ENCODE data around the gene KRT6B.
"Not testable (repeated sequence)": the region's sequence is repeated elsewhere in the genome, so short reads cannot be mapped to it uniquely, and the experiment has no call there.

KRT6B gene

DNA sequence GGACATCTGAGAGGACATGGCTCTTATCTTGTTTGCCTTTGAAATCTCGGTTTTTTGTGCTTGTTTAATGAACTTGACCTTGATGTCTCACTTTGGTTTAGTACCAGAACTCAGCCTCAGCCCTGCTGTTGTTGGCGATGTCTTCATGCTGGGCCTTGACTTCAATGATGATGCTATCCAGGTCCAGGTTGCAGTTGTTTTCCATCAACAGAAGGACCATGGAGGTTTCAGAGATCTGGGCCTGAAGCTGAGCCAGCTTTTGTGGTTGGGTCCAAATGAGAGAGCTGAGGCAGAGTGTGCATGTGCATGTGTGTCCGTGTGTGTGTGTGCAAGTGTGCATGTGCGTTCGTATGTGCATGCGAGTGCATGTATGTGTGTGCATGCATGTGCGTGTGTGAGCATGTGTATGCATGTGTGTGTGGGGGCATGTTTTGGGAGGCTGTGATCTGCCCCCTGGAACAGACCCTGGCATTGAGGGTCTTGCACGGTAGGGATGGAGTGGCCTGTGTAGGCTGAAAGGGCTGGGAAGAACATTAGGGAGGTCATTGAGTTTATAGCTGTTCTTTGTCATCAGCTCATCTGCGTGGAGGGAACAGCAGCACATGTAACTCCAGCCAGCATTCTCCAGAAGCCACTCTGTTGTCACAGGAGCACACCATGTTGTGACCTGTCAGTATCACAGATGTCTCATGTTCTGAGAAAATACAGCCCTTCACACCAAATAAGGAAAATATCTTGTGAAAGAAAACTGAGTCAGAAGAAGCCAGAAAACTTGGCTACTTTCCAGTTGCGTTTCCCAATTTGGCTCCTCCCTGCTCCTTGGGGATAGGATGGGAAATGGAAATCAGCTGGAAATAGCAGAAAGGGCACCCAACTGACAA lies 35.8 kb downstream of the KRT6B start:
- DNase-seq (ENCODE audit: low spot score in 2 of 2): no peak
- Mint-ChIP-seq H3K27ac (no peak overlapping the region), H3K9me3 (no peaks in the 10 kb centered on the region), H3K4me1 (no peaks in the 10 kb centered on the region), H3K4me3 (no peak overlapping the region), H3K36me3 (no peaks in the 10 kb centered on the region)
- no peak for ATAC-seq

DNA sequence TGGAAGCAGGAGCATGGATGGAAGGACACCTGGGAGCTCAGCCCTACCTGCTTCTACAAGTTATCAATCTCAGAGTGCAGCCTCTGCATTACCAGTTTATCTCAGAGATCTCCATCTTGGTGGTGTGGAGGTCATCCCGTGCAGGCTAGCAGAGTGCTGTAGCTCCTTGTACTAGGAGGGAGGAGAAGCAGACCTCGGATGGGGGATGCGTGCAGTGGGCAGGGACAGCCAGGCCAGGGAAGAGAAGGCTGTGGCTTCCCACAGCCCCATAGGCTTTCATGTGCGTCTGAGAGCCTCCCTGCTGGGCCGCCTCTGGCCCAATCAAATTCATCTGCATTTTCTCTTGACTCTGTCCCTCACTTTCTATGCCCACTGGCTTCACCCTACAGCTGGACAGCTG lies 37.0 kb downstream of the KRT6B start:
- Mint-ChIP-seq H3K9me3 (no peaks in the 10 kb centered on the region), H3K4me1 (no peaks in the 10 kb centered on the region), H3K4me3 (no peak overlapping the region), H3K36me3 (no peaks in the 10 kb centered on the region), H3K27ac (no peak overlapping the region)
- DNase-seq (ENCODE audit: low spot score in 2 of 2) (no peak), ATAC-seq (no peak)

DNA sequence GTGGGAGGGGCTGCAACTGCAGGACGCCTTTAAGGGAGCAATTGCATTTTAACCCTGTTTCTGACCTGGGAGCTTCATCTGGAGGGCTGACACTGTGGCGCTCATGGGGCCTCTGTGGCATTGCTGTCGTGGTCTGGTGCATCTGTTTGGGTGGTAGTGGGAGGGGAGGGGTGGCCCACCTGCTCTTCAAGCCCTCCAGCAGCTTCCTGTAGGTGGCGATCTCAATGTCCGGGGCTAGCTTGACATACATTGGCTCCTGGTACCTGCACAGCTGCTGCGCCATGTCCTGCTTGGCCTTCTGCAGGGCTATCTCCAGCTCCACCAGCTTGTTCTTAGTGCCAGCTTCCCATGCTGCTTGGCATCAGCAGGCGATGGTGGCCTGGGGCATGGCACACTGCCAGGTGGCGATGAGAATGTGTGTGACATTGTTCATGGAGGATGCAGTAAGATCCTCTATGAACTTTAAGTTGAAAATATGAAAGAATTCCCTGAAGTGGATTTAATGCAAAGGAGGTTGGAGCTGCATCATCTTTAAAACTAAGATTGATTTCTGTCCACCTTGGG lies 38.1 kb downstream of the KRT6B start:
- Mint-ChIP-seq H3K36me3 (no peaks in the 10 kb centered on the region), H3K4me1 (no peaks in the 10 kb centered on the region), H3K9me3 (no peaks in the 10 kb centered on the region), H3K27ac (no peak overlapping the region), H3K4me3 (no peak overlapping the region)
- no peak for ATAC-seq
- no peak for DNase-seq (ENCODE audit: low spot score in 2 of 2)

DNA sequence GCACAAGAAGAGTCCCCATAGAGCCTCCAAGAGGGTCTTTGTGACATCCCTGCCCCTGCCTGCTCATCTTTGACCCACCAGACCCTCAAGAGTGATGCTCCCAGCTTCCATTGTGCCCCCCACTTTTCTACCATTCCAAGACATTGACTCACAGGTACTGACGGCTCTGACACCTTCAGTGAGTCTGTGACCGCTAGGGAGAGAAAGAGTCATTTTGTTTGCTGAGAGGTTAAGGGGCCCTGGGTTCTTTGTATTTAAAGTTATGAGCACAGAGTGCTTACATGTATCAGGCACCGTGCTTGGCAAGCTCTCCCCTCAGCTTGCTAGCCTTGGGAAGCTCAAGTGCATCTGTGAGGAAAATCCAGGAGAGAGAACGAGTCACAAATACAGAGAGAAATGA lies 38.7 kb downstream of the KRT6B start:
- H3K27ac Mint-ChIP-seq: no peak overlapping the region
- DNase-seq (ENCODE audit: low spot score in 2 of 2): no peak

DNA sequence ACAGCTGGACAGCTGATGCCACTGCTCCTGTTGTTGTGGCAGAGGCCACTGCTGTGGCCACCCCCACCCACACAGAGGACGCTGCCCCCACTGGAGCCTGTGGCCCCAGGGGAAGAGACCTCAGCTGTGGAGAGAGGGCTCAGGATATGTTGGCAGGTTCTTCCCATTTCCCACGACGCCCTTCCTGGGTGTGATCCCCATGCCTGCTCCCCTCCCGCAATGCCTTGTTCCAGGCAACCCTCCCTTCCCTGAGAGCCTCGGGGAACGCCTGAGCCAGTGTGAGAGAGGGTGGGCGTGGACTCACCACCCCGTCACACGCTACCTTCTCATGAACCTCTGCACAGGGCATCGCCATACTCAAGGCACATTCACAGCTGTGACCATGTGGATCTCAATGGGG lies 40.1 kb downstream of the KRT6B start:
- Mint-ChIP-seq H3K27ac (no peak overlapping the region), H3K4me3 (no peak overlapping the region), H3K4me1 (no peaks in the 10 kb centered on the region), H3K36me3 (no peaks in the 10 kb centered on the region), H3K9me3 (no peaks in the 10 kb centered on the region)
- ATAC-seq (no peak), DNase-seq (ENCODE audit: low spot score in 2 of 2) (no peak)

More for the DNA sequence above, 38.7 kb downstream of the KRT6B start:
- H3K4me1 Mint-ChIP-seq: no peaks in the 10 kb centered on the region
- no peaks in the 10 kb centered on the region for H3K36me3 Mint-ChIP-seq
- no peak for ATAC-seq
- no peak overlapping the region for H3K4me3 Mint-ChIP-seq
- H3K9me3 Mint-ChIP-seq: no peaks in the 10 kb centered on the region

DNA sequence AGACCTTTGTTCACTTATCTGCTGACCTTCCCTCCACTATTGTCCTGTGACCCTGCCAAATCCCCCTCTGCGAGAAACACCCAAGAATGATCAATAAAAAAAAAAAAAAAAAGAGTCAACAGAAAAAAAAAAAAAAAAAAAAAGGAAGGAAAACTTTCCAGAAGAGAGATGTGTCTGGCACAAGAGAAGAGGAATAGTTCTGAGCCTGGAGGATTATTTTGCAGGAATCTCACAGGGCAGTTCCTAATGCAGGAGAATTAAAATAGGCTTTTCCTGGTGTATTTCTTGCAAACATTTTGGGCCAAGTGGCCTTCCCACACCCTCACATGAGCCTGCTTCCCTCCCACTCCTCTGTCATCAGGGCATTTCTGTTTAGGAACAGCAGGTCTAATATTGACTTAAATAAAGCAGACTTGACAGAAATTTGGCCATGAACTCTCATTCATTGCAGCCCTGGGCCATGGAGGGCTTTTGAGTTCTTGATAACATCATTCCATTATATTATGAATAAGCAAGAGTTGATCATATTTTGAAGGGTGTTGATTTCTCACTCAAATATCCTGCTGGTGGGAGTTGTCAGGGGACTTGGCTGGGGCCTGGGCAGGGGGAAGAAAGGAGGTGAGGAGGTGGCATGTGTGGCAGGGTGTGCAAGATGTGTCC lies 41.2 kb downstream of the KRT6B start:
- not testable (repeated sequence) for H3K4me1 Mint-ChIP-seq; H3K27ac Mint-ChIP-seq; DNase-seq (ENCODE audit: low spot score in 2 of 2); H3K4me3 Mint-ChIP-seq; H3K36me3 Mint-ChIP-seq; ATAC-seq; H3K9me3 Mint-ChIP-seq

DNA sequence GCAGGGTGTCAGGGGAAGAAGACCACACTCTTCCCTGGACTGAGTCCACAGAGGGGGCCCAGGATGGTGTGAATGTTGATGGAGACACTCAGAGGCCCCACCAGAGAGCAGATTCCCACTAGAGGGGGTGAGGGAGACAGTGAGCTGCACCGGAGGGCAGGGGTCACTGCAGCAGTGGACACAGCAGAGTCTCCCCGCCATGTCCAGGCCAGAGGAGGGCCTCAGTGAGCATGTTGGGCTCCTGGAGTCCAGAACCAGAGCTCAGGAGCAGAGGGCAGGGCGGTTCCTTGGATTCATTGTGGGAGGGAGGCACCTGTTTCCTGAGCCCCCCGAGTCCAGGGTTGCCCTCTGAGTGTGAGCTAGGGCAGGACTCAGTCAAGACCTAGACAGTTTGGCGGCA lies 44.0 kb downstream of the KRT6B start:
- Mint-ChIP-seq H3K27ac (no peak overlapping the region), H3K36me3 (no peaks in the 10 kb centered on the region), H3K4me3 (no peak overlapping the region), H3K4me1 (peaks cover 1% of the 10 kb centered on the region), H3K9me3 (no peaks in the 10 kb centered on the region)
- ATAC-seq (no peak), DNase-seq (ENCODE audit: low spot score in 2 of 2) (no peak)

DNA sequence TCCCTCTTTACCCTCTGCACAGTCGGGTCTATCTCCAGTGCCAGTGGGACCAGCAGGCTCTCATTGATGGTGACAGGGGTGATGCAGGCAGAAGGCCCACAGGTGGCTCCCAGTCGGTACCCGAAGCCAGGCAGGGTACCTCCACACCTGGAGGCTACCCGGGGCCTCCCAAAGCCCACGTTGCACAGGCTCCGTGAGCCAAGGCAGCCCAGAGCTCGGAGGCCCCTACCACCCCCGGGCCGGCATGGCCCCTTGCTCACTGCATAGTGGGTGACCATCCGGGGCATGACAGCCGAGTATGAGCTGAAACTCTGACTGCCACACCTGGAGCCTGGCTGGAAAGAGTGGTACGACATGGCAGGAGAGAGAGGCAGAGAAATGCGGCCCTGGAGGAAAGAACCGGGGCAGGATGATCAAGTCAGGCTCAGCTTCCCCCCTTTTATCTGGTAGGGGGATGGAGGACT lies 46.0 kb downstream of the KRT6B start, which contains the start of gene KRT82:
KRT82 (minus strand) TSS at position 414 of the 464 bp plus-strand sequence; CDS start at position 356, 58 bp downstream.
- no peak for ATAC-seq
- no peak within 1 kb of the TSS for H3K27ac Mint-ChIP-seq
- no peaks in the 10 kb centered on the region for H3K36me3 Mint-ChIP-seq
- no peak for DNase-seq (ENCODE audit: low spot score in 2 of 2)
- no peak within 1 kb of the TSS for H3K4me3 Mint-ChIP-seq
- H3K4me1 Mint-ChIP-seq: peaks cover 8% of the 10 kb centered on the region
- H3K9me3 Mint-ChIP-seq: no peaks in the 10 kb centered on the region

DNA sequence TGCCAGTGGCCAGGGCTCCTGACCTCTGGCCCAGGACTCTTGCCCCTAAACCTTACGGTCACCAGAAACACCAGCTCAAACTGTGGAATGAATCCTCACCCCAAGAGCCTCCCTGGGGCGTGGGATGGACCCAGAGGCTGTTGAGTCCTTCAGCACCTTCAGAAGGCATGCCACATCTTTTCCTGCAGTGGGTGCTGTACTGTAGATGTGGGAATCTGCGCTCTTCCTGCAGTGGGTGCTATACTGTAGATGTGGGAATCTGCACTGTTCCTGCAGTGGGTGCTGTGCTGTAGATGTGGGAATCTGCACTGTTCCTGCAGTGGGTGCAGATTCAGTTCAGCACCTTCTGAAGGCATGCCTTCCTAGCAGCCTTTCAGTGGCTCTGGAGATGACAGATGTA lies 47.0 kb downstream of the KRT6B start:
- DNase-seq (ENCODE audit: low spot score in 2 of 2) (no peak), ATAC-seq (no peak)
- H3K4me3 Mint-ChIP-seq: no peak overlapping the region
- no peaks in the 10 kb centered on the region for H3K9me3 Mint-ChIP-seq
- H3K36me3 Mint-ChIP-seq: no peaks in the 10 kb centered on the region
- peaks cover 8% of the 10 kb centered on the region for H3K4me1 Mint-ChIP-seq
- no peak overlapping the region for H3K27ac Mint-ChIP-seq

DNA sequence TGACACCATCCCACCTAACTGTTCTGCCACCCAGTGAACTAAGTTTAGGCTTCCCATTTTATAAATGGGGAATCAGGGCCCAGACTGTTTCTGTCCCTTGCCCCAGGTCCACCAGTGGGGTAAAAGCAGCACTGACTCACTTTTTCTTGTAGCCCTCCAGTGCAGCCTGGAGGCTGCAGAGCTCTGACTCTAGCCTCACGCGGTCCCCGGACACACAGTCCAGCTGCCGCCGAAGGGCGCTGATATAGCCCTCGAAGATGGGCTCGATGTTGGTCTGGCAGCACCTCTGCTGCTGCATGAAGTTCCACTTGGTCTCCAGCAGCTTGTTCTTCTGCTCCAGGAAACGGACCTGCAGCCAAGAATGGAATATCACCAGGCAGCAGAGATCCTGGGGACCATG lies 48.4 kb downstream of the KRT6B start:
- ATAC-seq (no peak), DNase-seq (ENCODE audit: low spot score in 2 of 2) (no peak)
- H3K36me3 Mint-ChIP-seq: no peaks in the 10 kb centered on the region
- H3K4me1 Mint-ChIP-seq: peaks cover 8% of the 10 kb centered on the region
- H3K9me3 Mint-ChIP-seq: no peaks in the 10 kb centered on the region
- H3K4me3 Mint-ChIP-seq: no peak overlapping the region
- no peak overlapping the region for H3K27ac Mint-ChIP-seq

DNA sequence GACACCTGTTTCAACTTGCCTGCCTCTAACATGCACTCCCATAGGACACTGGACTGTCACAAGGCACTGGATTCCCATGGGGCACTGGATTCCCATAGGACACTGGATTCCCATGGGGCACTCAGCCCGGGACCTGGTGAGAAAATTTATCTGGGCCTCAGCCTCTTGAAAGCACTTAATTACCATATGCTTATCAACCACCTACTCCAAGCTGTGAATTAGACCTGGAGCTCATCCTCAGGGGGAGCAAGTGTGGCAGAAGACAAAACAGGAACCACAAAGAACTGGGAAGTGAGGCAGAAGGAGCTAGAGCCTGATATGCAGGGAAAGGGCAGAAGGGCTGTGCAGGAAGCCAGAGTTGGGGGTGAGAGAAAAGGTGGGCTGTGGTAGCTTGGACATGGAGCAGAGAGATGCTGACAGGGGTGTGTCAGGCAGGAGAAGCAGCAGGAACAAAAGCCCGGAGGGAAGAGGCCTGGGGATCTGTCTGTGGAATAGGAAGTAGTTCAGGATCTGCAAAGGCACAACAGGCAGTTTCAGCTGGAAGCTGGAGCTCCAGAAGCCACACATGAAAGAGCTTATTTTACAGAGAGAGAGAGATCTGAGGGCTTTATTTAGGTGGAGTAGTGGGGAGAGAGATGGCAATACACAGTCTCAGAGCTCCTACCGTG lies 48.9 kb downstream of the KRT6B start:
- no peaks in the 10 kb centered on the region for H3K36me3 Mint-ChIP-seq
- no peaks in the 10 kb centered on the region for H3K9me3 Mint-ChIP-seq
- no peak overlapping the region for H3K27ac Mint-ChIP-seq
- H3K4me3 Mint-ChIP-seq: no peak overlapping the region
- no peak for DNase-seq (ENCODE audit: low spot score in 2 of 2)
- H3K4me1 Mint-ChIP-seq: peaks cover 8% of the 10 kb centered on the region
- ATAC-seq: no peak

DNA sequence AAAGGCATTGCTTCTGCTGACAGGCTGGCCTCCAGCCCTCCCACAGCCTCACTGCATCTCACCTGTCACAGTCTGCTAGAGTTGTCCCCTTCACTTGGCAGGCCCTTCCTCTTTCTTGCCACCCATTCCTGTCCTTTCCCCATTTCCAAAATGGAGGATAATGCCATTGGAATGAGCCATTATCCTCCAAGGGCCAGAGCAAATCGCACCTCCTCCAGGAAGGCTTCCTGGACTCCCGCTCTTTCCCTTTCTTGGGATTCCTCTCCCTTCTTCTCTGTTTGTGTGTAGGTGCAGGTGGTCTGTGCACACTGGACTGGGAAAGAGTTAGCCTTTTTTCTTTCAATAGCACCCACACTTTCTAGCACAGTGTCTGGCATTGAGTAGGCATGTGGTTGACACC lies 49.6 kb downstream of the KRT6B start:
- no peak for ATAC-seq
- Mint-ChIP-seq H3K4me1 (peaks cover 8% of the 10 kb centered on the region), H3K36me3 (no peaks in the 10 kb centered on the region), H3K4me3 (no peak overlapping the region), H3K27ac (no peak overlapping the region), H3K9me3 (no peaks in the 10 kb centered on the region)
- DNase-seq (ENCODE audit: low spot score in 2 of 2): no peak

DNA sequence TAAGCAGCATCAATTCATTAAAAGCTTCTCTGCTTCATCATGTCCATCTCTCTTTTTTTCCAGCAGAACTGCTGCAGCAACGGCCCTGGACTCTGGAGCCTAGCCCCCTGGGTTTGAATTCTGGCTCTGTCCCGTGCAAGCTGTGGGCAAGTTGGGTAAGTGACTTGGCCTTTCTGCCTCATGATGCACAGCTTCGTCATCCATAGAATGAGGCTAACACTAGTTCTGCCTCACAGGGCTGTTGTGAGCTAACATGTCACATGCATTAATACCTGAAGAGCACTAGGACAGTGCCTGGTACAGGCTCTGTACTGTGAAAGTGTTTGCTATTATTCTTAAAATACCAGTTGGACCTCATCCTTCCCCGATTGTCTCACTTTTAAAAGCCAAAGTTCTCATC lies 50.0 kb downstream of the KRT6B start:
- H3K4me3 Mint-ChIP-seq: no peak overlapping the region
- H3K4me1 Mint-ChIP-seq: peaks cover 8% of the 10 kb centered on the region
- H3K9me3 Mint-ChIP-seq: no peaks in the 10 kb centered on the region
- no peaks in the 10 kb centered on the region for H3K36me3 Mint-ChIP-seq
- H3K27ac Mint-ChIP-seq: no peak overlapping the region
- DNase-seq (ENCODE audit: low spot score in 2 of 2) (no peak), ATAC-seq (peak; percentile 38)

DNA sequence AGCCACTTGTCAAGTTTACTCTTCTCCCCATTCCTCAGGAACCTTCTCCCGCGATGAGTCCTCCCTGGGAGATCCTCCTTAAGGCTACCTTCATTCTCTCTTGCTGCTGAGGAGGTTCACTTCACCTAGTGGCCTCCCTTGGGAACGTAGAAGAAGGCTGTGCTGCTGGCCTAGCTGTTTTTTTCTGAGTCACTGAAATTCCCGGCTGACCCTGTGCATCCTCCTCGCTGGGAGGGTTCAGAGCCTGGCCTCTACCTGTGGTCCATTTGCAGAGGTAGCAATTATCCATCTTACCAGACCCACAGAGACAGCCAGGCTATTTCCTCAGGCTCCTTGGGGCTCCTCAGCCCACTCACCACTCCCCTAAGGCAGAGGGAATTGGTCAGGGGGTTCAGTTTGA lies 50.4 kb downstream of the KRT6B start:
- ATAC-seq (no peak), DNase-seq (ENCODE audit: low spot score in 2 of 2) (no peak)
- no peaks in the 10 kb centered on the region for H3K9me3 Mint-ChIP-seq
- no peaks in the 10 kb centered on the region for H3K36me3 Mint-ChIP-seq
- H3K4me3 Mint-ChIP-seq: no peak overlapping the region
- peaks cover 8% of the 10 kb centered on the region for H3K4me1 Mint-ChIP-seq
- H3K27ac Mint-ChIP-seq: no peak overlapping the region

DNA sequence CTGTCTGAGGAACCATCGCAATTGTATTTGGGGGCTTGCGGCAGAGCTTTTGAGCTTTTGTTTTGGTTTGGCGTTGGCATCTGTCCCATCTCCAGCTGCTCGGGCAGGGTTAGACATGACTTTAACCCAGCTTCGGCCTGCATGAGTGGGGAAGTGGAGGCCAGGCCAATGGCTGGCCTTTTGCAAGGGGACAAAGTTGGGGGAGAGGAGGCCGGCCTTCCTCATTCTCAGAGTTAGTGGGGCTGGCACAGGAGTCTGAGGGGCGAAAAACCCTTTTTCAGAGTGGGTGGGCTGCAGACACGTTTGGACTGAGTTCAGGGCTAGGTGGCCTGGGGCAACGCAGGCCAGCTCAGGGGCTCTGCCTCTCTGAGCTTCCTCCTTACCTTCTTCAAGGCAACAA lies 51.0 kb downstream of the KRT6B start:
- no peak for DNase-seq (ENCODE audit: low spot score in 2 of 2)
- no peak for ATAC-seq
- Mint-ChIP-seq H3K4me3 (no peak overlapping the region), H3K36me3 (no peaks in the 10 kb centered on the region), H3K4me1 (peaks cover 8% of the 10 kb centered on the region), H3K27ac (no peak overlapping the region), H3K9me3 (no peaks in the 10 kb centered on the region)
